Transverse colon (tissue), 4 donors: ENCODE results near the gene STK38L. TPM values are rescaled to one million over a fixed set of nuclear protein-coding genes. Genes with fewer than 3 reads are reported as not detected.
A peak's percentile ranks its signal among the peaks of the same experiment; 100 is the strongest.

Source experiments
- DNase-seq: peaks from one replicate; pipeline ENCODE4 v3.0.0-alpha.2; 2019
- H3K27ac ChIP-seq, 4 donors: fragments of 200-600 bp; sonication (generic); 2 replicates each; pipeline ENCODE4 v1.5.1; 2016 to 2018; ENCODE audit warnings: inconsistent platforms in 4 of 4
- H3K27me3 ChIP-seq: fragments of 200-600 bp; sonication (generic); 2 replicates; pipeline ENCODE4 v1.5.1; 2017; ENCODE audit warnings: inconsistent platforms
- H3K36me3 ChIP-seq, 4 donors: fragments of 200-600 bp; sonication (generic); 2 replicates each; pipeline ENCODE4 v1.5.1; 2017 to 2019; ENCODE audit warnings: inconsistent platforms in 4 of 4
- H3K4me1 ChIP-seq, 4 donors: fragments of 200-600 bp; sonication (generic); 2 replicates each; pipeline ENCODE4 v1.5.1; 2017 to 2020; ENCODE audit warnings: inconsistent platforms in 4 of 4
- H3K4me3 ChIP-seq, 4 donors: fragments of 200-600 bp; sonication (generic); 1 replicate in 1 of 4; 2 replicates in 3 of 4; pipeline versions ENCODE4 v1.5.1 to v1.6.1; 2017 to 2019; ENCODE audit warnings: inconsistent platforms in 4 of 4
- H3K9me3 ChIP-seq, 2 donors: fragments of 200-600 bp; sonication (generic); 2 replicates each; pipeline ENCODE4 v1.5.1; 2017 to 2019; ENCODE audit warnings: inconsistent platforms in 2 of 2
- EP300 ChIP-seq: sonication (generic); formaldehyde crosslinking; IDR thresholded peaks from one replicate; pipeline ENCODE4 v1.6.1; 2017; ENCODE audit warnings: antibody characterized with exemption, low read depth
- POLR2A ChIP-seq: fragments of 450-650 bp; IDR thresholded peaks from one replicate; pipeline ENCODE4 v1.6.1; 2016; ENCODE audit warnings: antibody characterized with exemption, mild to moderate bottlenecking, moderate library complexity
- POLR2AphosphoS5 ChIP-seq, 3 donors: sonication (generic); formaldehyde crosslinking; IDR thresholded peaks; one replicate each; pipeline ENCODE4 v1.6.1; 2016; ENCODE audit warnings: antibody characterized with exemption in 3 of 3
- WGBS, 2 donors: methylation state at CpG; one replicate each; pipeline ENCODE4 v1.1.5; 2018; ENCODE audit warnings: low coverage in 1 of 2; 5-methylcytosine and 5-hydroxymethylcytosine counted together
- in situ Hi-C, 4 donors: fragments of 200-750 bp; cut with MboI; loops; one replicate each; pipeline versions ENCODE4 v1.15.0 to v1.15.1; 2017; ENCODE audit warnings: low sequenced_read_pairs in 3 of 4, low pct_ligation_motif_present in 1 of 4, low pct_unique_long_range_greater_than_20kb in 1 of 4
- intact Hi-C: fragments of 100-400 bp; cut with DNase I; formaldehyde crosslinking; loops from one replicate; pipeline ENCODE4 v1.15.1; 2023; ENCODE audit warnings: low total_unique reads
- total RNA-seq, 4 donors: library from RNA; depleted of rRNA; stranded (reverse); fragments of >200 nt; gene quantifications; one replicate each; pipeline ENCODE4 v1.1.0, GENCODE V29; 2016
- TF ChIP-seq, protein P1 (sequence below), 5 experiments: fragments of 200-600 bp in 3 of 5; fragments of 450-650 bp in 2 of 5; sonication (generic) in 3 of 5; IDR thresholded peaks; 1 replicate in 2 of 5; 2 replicates in 3 of 5; pipeline ENCODE4 v1.5.1; 2016 to 2017; ENCODE audit warnings: antibody characterized with exemption in 5 of 5, inconsistent platforms in 3 of 5, mild to moderate bottlenecking in 2 of 5, moderate library complexity in 1 of 5

The STK38L gene
- total RNA-seq, 4 donors from 2014 or later: 18.5 to 51.8 (median 40.9) TPM

- no peaks in the 10 kb centered on the region for H3K9me3 ChIP-seq
- H3K27ac ChIP-seq: peak overlapping the region; percentile 51 to 72 (median 62)
- intact Hi-C loops: no loop called here
- TF ChIP-seq POLR2AphosphoS5 (IDR thresholded peaks at IDR 0.05): no peak
- no peak for TF ChIP-seq EP300
- no peak for TF ChIP-seq POLR2A
- TF ChIP-seq, protein P1, sequence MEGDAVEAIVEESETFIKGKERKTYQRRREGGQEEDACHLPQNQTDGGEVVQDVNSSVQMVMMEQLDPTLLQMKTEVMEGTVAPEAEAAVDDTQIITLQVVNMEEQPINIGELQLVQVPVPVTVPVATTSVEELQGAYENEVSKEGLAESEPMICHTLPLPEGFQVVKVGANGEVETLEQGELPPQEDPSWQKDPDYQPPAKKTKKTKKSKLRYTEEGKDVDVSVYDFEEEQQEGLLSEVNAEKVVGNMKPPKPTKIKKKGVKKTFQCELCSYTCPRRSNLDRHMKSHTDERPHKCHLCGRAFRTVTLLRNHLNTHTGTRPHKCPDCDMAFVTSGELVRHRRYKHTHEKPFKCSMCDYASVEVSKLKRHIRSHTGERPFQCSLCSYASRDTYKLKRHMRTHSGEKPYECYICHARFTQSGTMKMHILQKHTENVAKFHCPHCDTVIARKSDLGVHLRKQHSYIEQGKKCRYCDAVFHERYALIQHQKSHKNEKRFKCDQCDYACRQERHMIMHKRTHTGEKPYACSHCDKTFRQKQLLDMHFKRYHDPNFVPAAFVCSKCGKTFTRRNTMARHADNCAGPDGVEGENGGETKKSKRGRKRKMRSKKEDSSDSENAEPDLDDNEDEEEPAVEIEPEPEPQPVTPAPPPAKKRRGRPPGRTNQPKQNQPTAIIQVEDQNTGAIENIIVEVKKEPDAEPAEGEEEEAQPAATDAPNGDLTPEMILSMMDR (IDR thresholded peaks at IDR 0.05): no peak
- no peak for DNase-seq
- no peak overlapping the region for H3K4me3 ChIP-seq
- H3K4me1 ChIP-seq: peaks cover 0 to 66% (median 38%) of the 10 kb centered on the region in 4 donors
- 50 to 63% methylated on average over 1 to 2 of the region's 2 CpGs for WGBS, 2 donors
- no peaks in the 10 kb centered on the region for H3K27me3 ChIP-seq
- in situ Hi-C loops: no loop called here
- H3K36me3 ChIP-seq: no peaks in the 10 kb centered on the region
Measured at GRCh38 chr12:27253347-27253746, 9.3 kb downstream of the STK38L start.

GRCh38 chr12:27255806-27256205 lies 11.7 kb downstream of the STK38L start:
- DNase-seq: no peak
- Histone ChIP-seq H3K4me1 (peaks cover 6 to 67% (median 50%) of the 10 kb centered on the region in 4 donors), H3K4me3 (no peak overlapping the region), H3K27ac (peak overlapping the region in 3 of 4 donors; percentile 0 to 5 (median 1)), H3K27me3 (no peaks in the 10 kb centered on the region), H3K9me3 (no peaks in the 10 kb centered on the region), H3K36me3 (no peaks in the 10 kb centered on the region)
- intact Hi-C loops: no loop called here
- in situ Hi-C loops: no loop called here
- TF ChIP-seq, protein P1 (IDR thresholded peaks at IDR 0.05): no peak
- TF ChIP-seq POLR2A (no peak), EP300 (no peak), POLR2AphosphoS5 (IDR thresholded peaks at IDR 0.05) (no peak)
- 87 to 89% methylated on average over 3 of the region's 3 CpGs for WGBS, 2 donors

DNA sequence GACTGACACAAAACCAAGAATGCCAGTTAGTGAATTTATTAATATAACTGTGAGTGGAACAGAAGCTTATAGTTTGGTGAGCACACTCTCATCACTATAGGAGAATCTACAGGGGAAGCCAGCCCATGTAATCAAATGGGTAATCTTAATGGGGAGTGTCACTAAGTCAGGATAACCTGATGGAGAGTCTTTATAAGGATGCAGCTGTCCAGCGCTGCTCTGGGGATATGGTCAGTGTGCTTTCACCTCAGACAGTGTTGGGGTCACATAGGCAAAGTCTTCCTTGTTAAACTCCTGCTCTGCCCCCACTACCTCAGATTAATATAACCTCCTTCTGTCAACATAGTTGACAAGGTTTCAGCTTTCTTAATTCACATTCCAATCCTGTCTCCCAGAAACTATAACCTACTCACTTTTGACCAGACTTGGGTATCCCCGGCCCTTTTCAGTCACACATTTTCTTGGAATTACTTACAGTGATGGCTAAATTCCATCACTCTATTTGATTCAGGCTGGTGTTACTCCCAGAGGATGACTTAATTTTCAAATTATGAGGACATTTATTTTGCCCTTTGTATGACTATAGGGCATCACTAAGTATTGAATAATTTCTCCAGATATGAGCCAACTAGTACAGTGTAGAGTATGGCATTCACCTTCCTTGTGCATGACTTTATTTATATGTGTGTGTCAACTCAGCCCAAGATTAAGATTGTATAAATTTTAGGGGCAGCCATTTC lies 13.2 kb downstream of the STK38L start:
- H3K27me3 ChIP-seq: no peaks in the 10 kb centered on the region
- no peaks in the 10 kb centered on the region for H3K36me3 ChIP-seq
- DNase-seq: no peak
- no peak overlapping the region for H3K4me3 ChIP-seq
- H3K27ac ChIP-seq: peak overlapping the region in 3 of 4 donors; percentile 15 to 68 (median 20)
- intact Hi-C loops: no loop called here
- TF ChIP-seq, protein P1 (IDR thresholded peaks at IDR 0.05): no peak
- TF ChIP-seq EP300 (no peak), POLR2AphosphoS5 (IDR thresholded peaks at IDR 0.05) (no peak), POLR2A (no peak)
- no peaks in the 10 kb centered on the region for H3K9me3 ChIP-seq
- in situ Hi-C loops: no loop called here
- peaks cover 13 to 70% (median 50%) of the 10 kb centered on the region in 4 donors for H3K4me1 ChIP-seq
- WGBS, 2 donors: 81 to 83% methylated on average over 2 of the region's 2 CpGs

DNA sequence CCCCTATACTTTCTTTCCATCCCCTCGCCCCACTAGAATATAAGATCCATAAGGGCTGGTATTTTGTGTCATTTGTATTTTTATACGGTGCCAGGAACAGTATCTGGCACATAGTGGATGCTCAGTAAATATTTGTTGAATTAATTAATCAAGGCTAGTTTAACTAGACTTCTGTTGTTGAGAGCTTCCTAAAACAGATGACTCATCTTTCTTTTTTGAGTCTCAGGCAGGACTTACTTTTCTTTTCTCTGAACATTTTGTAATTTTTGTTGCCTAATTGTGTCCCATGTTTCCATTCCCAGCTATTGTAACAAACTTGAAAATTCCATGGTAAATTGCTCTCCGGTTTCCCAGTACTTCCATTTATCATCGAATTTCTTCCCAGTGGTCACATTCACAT lies 16.7 kb downstream of the STK38L start:
- no peaks in the 10 kb centered on the region for H3K27me3 ChIP-seq
- TF ChIP-seq POLR2A: no peak
- TF ChIP-seq EP300: no peak
- peak in 2 of 3 donors; percentile 18 to 38 for TF ChIP-seq POLR2AphosphoS5 (IDR thresholded peaks at IDR 0.05)
- TF ChIP-seq, protein P1 (IDR thresholded peaks at IDR 0.05): no peak
- intact Hi-C loops (no loop called here), in situ Hi-C loops (no loop called here)
- 60 to 70% methylated on average over 4 of the region's 4 CpGs for WGBS, 2 donors
- no peak for DNase-seq
- H3K36me3 ChIP-seq: no peaks in the 10 kb centered on the region
- no peak overlapping the region for H3K4me3 ChIP-seq
- peak overlapping the region; percentile 62 to 74 (median 68) for H3K27ac ChIP-seq
- no peaks in the 10 kb centered on the region for H3K9me3 ChIP-seq
- H3K4me1 ChIP-seq: peaks cover 13 to 48% (median 31%) of the 10 kb centered on the region in 4 donors
